HG02943 (cell line): Measurements from ENCODE around the gene DNAAF1.
"Not testable (repeated sequence)": the region's sequence is repeated elsewhere in the genome, so short reads cannot be mapped to it uniquely, and the experiment has no call there.

ENCODE experiments used
- ATAC-seq: cut with Tn5 transposase; IDR thresholded peaks from one replicate; pipeline ENCODE4 v1.9.1; 2021; ENCODE audit warnings: mild to moderate bottlenecking, low read depth, moderate library complexity; ENCODE audit not compliant: unreplicated experiment

The DNAAF1 gene

DNA sequence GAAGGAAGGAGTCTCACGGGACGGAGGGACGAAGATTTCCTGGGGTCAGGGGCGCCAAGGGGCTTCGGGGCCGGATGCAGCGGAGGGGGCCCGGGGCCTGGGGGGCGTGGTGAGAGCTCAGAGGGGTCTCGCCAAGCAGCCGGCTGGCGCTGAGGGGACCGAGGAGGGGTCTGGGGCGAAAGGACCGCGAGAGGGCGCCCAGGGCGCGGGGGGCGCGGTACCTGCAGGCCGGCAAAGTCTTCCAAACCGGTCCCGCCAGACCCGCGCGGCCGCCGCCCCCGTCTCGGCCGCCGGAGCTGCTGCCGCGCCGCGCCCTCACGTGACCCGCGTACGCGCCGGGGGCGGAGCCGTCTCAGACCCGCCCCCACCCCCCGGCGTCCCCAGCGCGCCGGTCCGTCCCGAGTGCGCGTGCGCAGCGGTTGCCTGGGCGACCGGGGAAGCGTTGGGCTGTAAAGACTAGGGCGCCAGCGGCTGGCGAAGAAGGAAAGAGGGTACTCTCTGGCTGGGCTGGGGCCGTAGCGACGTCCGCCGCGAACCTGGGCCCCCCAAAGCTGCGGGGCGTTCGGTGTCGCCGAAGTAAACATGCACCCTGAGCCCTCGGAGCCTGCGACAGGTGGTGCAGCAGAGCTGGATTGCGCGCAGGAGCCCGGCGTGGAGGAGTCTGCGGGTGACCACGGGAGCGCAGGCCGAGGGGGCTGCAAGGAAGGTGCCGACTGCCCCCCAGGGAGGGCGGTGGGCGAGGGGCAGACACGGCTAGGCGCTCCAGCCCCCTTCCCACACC, at the start of gene DNAAF1, which contains the start of gene HSDL1:
TSS of gene DNAAF1 (plus strand) at position 450 of the 781 bp plus-strand sequence. CDS start at position 583, 133 bp downstream.
TSS of gene HSDL1 (minus strand) at position 319 of the 781 bp plus-strand sequence. CDS start 13,856 bp downstream, outside the sequence.
- peak; percentile 55 for ATAC-seq

DNA sequence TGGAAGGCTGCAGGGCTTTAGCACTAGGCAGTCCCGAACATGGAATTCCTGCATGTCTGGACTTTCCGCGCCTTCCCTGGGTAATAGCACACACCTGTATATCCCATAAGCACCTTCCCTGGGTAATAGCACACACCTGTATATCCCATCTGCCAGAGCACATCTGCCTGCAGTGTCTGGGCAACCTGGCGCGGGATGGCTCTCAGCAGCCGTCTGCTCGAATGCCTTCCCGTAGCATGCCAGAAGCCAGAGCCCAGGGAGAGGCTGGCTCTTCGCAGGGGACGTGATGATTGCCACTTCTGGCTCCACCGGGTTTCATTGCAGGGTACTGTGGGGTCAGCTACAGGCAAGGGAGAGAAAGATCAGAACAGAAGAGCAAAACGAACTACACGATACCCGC, 49.6 kb upstream of the DNAAF1 start:
- ATAC-seq: no peak

DNA sequence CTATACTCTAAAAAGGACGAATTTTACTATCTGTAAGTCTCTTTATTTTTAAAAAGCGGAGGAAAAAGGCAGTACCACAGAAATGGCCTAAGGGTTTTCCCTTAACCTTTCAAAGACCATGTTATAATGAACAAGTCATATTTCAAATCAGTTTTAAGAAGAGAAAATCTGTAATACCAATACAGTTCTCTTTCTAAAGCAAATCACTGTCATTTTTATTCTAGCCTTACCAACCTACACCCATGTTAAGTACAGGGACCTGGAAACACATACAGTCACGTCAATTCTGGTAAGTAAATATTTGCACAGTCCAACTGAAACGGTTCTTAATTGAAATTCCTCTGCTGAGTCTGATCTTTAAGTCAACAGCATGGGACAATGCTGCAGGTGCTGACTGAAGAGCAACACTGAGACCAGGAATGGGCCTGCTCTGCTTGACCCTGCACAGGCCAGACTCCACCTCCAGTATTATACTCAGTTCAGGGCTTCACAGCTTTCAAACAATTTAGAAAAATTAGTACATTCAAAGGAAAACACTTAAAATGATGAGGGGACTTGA, 48.6 kb upstream of the DNAAF1 start:
- no peak for ATAC-seq

DNA sequence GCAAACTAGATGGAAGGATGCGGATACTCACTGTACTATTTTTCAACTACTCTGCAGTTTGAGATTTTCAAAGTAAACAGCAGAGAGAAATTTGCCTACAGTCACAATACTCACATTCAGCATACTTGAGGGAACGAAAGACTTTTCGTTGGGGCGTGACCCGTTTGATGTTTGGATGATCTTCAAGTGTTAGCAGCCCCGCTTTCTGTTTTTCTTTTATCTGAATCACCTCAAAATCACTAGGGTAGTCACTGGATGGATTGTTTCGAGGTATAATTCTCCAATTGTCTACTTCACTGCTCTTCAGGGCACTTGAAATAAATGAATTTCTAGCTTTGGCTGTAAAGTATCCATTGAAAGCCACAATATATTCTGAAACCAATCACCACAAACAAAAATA, 46.2 kb upstream of the DNAAF1 start:
- ATAC-seq: no peak

DNA sequence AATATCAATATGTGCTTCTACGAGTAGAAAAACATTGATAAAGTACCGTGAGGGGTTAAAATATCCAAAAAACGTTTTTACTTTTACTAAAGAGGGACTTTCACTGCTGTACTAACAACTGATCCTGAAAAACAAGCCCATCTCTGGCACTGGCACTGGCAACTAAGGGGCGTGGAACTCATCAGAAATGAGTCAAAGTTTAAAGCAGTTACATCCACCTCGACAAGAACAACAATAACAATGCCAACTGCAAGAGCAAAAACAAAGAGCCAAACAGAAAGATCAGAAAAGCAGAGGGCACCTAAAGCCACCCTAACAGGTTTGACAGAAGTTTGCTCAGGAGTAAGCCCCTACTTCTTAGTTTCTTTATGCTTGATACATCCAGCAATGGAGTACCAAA, 41.4 kb upstream of the DNAAF1 start:
- no peak for ATAC-seq

DNA sequence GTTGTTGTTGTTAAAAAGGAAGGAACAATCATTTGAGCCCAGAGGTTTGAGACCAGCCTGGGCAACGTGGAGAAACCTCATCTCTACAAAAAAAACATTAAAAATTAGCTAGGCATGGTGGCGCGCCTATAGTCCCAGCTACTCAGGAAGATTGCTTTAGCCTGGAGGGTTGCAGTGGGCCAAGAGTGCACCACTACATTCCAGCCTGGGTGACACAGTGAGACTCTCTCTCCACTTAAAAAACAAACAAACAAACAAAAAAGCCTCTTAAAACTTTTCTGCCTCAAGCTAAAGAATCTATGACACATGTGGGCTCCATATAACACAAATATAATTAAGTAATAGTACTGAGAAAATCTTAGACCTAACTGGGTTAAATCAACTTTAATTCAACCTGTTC, 40.9 kb upstream of the DNAAF1 start:
- ATAC-seq: no peak

DNA sequence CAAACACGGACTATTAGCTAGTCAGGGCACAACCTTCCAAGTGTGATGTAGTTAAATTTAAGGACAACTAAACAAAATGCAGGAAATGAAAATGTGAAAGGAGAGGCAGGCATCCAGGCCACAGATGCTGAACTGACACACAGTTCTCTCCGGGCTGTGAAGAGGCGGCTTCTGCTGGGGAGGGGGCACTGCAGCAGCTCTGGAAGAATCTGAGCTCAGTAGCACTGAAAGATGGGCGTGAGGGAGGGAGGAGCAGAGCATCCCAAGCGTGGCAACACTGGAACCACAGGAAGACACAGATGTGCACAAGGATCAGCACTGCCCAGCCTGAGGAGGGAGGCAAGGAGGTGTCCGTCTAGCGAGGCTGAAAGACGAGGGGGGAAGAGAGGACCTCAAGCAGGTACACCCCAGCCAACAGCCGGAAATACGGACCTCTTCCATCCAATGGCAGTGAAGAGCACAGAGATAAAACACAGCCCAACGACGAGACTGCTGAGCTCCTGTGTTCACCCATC, 39.8 kb upstream of the DNAAF1 start:
- ATAC-seq: no peak

DNA sequence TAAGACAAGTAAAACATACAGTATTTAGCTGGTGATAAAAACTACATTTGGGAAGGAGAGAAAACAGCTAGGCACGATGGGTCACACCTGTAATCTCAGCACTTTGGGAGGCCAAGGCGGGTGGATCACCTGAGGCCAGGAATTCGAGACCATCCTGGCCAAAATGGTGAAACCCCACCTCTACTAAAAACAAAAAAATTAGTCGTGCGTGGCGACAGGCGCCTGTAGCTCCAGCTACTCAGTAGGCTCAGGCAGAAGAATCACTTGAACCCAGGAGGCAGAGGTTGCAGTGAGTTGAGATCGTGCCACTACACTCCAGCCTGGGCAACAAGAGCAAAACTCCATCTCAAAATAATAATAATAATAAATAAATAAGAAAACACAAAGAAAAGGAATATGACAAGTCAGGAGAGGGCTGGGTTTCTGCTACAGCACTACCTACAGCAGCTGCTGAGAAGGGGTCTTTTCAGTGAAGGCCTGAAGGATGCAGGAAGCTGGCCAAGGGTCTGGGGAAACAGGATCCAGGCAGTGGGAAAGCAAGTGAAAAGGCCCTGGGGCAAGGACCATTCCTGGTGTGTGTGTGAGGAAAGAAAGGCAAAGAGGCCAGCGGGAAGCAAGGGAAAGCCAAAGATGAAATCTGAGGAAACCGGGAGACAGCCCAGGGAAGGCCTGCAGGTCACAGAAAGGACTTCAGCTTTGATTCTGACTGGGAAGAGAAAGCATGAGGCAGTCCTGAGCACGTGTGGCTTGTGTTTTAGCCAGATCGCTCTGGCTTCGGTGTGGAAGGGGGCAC, 39.0 kb upstream of the DNAAF1 start:
- ATAC-seq: no peak

DNA sequence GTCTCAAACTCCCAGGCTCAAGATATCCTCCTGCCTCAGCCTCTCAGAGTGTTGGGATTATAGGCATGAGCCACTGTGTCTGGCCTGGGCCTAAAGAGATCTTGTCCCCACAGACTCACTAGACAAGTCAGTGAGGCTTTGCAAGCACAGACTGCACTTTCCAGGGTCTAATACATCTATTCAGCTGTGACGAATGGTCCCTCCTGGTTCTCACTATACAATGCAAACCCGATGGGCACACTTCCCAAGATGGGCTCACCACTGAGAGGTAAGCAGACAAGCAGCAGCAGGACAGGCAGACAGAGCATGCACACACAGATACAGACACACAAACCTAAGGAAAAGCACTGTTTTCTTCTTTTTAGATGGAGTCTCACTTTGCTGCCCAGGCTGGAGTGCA, 37.2 kb upstream of the DNAAF1 start:
- no peak for ATAC-seq

DNA sequence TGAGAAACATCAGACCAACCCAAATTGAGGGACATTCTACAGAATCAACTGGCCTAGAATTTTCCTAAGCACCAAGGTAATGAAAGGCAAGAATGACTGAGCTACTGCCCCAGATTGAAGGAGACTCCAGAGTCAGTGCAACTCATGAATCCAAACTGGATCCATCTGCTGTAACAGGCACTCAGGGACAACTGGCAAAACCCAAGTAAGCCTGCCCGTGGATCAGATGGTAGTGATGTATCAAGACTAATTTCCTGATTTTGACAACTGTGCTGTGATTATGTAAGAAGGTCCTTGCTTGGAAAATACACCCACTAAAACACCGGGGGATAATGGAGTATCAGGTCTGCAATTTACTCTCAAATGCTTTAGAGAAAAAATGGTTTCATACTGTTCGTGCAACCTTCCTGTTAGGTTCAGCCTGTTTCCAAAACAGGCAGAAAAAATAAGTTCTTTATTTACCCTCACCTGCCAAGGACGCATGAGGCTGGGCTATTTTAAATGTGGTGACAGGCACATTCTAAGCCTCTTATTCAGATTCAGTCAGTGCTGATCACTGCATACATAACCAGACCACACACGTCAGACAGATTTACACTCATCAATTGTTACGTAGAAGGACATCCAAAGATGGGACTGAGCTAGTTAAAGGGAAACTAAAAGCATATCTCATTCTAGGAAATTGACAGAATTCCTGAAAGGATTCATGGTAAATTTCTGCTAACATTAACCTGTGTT, 35.3 kb upstream of the DNAAF1 start:
- ATAC-seq: no peak

DNA sequence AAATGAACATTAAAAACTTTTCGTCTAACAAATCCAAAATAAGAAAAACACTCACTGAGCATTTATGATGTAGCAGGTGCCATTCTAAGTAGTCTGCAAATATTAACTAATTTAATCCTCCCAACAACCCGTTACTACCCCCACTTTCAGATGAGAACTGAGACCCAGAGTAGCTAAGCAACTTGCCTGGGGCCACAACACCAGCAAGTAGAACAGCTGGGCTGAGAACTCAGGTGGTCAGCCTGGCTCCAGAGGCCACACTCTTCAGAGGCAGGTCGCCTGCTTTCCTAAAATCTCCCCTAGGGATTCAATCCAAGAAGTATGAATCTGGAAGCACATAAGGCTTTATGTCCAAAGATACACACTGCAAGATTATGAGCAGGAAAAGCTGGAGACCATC, 34.6 kb upstream of the DNAAF1 start:
- ATAC-seq: no peak

DNA sequence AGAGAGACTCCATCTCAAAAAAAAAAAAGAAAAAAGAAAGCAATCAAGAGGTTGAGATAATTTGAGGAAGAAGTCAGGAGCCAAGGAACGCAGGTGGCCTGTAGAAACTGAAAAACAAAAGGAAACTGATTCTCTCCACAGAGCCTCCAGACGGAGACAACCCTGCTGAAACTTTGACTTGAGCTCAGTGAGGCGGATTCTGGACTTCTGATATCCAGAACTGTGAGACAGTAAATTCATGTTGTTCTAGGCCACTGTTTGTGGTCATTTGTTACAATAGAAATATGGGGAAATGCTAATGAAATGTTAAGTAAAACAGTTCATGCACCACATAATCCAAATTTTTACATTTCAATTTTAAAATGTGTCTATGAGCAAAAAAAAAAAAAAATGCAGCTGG, 33.6 kb upstream of the DNAAF1 start:
- no peak for ATAC-seq

DNA sequence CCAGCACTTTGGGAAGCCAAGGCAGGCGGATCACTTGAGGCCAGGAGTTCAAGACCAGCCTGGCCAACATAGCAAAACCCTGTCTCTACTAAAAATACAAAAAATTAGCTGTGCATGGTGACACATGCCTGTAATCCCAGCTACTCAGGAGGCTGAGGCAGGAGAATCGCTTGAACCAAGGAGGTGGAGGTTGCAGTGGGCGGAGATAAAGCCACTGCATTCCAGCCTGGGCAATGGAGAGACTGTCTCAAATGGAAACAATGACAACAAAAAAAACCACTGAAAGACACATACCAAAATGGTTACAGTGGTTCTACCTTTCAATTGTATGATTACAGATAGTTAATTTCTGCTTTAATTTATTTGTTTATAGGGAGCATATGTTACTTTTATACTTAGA, 33.2 kb upstream of the DNAAF1 start:
- not testable (repeated sequence) for ATAC-seq

DNA sequence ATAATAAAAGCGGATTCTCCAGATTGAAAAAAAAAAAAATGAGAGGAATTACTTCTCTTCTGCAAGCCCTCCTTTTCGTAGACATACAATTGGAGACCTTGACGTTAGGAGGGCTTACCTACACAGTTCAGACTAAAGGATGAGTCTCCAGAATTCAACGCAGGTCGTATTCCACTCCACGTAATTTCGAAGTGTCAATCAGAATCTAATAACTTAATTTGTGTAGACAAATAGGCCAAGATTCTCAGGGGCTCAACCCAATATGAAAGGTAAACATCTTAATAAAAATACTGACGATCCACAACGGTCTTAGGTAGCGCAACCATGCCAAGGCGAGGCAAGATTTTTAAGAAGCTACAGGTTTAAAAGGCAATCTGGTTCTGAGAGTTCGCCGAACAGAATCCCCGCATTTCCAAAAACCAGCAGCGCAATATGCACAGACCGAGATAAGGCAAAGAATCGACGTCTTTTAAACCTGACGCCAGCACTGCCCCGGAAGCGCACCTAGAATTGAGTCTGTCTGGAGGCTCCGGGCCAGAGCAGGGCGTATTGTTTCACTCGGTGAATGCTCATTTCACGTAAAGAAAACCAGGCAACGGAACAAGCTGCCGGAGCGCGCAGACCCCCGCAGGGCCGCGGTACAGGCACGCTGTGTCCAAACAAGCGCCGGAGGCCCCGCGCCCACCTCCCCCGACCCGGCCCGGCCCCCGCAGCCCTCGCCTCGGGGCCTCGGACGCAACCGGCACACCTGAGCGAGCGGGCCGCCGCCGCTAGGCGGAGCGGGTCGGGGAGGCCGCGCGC, 29.0 kb upstream of the DNAAF1 start:
- peak; percentile 41 for ATAC-seq

DNA sequence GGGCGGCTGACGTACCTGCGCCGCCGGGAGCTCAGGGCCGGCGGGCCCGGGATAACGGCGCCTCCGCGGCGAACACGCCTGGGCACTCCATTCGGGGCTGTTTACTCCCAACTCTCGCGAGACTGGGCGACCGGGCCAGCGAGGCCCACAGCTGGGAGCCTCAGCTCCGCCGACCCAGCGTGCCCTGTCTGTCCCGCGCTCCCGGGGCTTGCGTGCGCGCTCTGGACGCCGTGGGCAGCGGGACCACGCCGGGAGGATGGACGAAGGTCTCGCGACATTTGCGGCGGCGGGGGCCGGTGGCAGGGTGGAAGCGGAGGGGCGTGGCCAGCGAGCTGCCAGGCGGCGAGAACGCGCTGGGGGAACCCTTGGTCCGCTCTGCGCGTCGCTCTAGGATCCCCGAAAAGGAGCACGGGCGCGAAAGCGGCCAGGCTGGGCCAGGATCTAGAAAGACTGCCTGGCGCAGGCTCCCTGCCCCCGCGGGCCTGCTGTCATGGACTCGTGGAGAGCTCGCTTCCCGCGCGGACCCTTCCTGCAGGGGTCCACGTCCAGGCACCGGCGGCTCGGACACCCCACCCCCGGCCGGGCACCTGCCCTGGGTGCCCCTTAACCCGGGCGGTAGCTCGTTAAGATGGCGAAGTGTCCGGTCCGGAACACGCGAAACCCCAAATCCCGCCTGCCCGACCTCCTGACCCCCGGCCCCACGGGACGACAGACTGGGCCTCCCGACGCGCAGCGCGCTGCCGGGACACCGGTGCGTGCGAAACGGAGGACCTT, 28.2 kb upstream of the DNAAF1 start, which contains the start of gene MBTPS1:
TSS of gene MBTPS1 (minus strand) at position 223 of the 774 bp plus-strand sequence. CDS start 15,159 bp downstream, outside the sequence.
- ATAC-seq: peak; percentile 92

DNA sequence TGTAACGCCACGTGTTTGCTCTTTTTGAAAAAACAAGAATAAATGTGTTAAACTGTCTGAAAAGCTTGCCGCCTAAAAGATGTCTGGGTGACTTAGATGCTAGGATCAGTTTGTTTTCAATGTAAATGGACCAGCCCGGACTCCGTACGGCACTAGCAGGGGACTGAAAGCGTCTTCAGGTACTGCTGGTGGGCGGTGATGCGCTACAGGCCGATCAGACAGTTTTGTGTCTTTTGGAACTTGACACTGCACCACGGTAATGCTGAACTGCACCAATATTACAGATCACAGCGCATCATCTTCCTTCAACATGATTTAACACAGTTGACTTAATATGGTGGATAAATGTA, 27.6 kb upstream of the DNAAF1 start:
- ATAC-seq: peak; percentile 12

DNA sequence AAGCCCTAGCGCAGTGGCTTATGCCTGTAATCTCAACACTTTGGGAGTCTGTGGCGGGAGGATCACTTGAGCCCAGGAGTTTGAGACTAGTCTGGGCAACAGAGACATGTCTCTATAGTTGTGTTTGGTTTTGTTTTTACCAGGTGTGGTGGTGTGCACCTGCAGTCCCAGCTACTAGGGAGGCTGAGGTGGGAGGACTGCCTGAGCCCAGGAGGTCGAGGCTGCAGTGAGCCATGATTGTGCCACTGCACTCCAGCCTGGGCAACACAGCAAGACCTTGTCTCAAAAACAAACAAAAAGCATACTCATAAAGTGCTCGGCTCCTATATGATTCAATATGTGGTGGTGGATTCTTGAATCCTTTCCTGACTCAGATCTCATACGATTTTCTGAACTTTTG, 26.8 kb upstream of the DNAAF1 start:
- not testable (repeated sequence) for ATAC-seq

DNA sequence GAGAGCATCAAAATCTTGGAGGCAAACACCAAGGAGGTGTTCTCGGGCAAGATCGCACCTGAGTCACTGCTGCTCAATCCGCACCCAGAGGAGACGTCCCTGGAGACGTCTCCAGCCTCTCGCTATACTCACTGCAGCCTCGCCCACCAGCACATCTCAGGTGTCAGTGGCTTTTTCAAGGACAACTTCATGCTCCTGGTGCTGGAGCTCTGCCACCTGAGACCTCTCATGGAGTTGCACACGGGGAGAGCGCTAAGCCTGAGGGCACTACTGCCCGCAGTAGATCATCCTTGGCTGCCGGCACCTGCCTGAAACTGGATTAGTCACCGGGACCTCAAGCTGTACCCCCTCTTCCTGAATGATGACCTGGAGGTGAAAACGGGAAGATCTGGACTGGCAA, 25.7 kb upstream of the DNAAF1 start:
- no peak for ATAC-seq

DNA sequence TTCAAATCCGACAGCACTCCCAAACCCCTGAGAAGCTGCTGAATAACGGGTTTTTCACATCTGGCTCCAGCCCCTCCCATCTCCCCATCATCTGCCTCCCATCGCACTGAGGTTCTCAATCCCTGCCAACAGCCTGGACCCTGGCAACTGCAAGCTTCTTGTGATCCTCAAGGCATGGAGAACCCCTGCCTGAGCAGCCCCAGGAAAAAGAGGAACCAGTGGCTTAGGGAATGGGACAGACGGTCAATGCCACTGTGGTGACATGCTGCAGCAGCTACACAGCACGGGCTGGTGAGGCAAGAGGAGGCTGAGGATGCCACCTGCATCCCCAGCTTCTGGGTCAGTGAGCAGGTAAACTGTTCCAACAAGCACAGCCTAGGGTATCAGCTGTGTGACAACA, 25.1 kb upstream of the DNAAF1 start:
- ATAC-seq: no peak
